MM.1S (cell line): ENCODE measurements around the gene TMCC1.

Experiments used
- DNase-seq: peaks from one replicate; pipeline ENCODE4 v3.0.0-alpha.2; 2015
- H2AFZ ChIP-seq: fragments of 300-600 bp; sonication (generic); 2 replicates; pipeline ENCODE4 v1.6.0; 2016; ENCODE audit warnings: antibody characterized with exemption, low read length
- H3F3A ChIP-seq: fragments of 300-600 bp; sonication (generic); 2 replicates; pipeline ENCODE4 v1.6.1; 2016; ENCODE audit warnings: mild to moderate bottlenecking, antibody characterized with exemption, low read length, moderate library complexity, mixed read lengths; ENCODE audit not compliant: insufficient read depth
- H3K27ac ChIP-seq: fragments of 300-600 bp; sonication (generic); 2 replicates; pipeline ENCODE4 v1.5.1; 2016; ENCODE audit warnings: mild to moderate bottlenecking, low read length
- H3K27me3 ChIP-seq: fragments of 300-600 bp; sonication (generic); replicated peaks from 2 replicates; pipeline ENCODE4 v1.6.0; 2016; ENCODE audit warnings: low read length; ENCODE audit not compliant: insufficient read depth
- H3K36me3 ChIP-seq: fragments of 300-600 bp; sonication (generic); replicated peaks from 2 replicates; pipeline ENCODE4 v1.6.1; 2016; ENCODE audit warnings: mild to moderate bottlenecking, low read length, mixed read lengths; ENCODE audit not compliant: insufficient read depth
- H3K4me1 ChIP-seq: fragments of 300-600 bp; sonication (generic); 2 replicates; pipeline ENCODE4 v1.6.1; 2016; ENCODE audit warnings: low read length, mixed read lengths
- H3K4me2 ChIP-seq: fragments of 300-600 bp; sonication (generic); 2 replicates; pipeline ENCODE4 v1.6.0; 2016; ENCODE audit warnings: low read depth, low read length
- H3K4me3 ChIP-seq: fragments of 300-600 bp; sonication (generic); 2 replicates; pipeline ENCODE4 v1.5.1; 2016; ENCODE audit warnings: low read length, mixed read lengths
- H3K79me2 ChIP-seq: fragments of 300-600 bp; sonication (generic); 2 replicates; pipeline ENCODE4 v1.6.1; 2016; ENCODE audit warnings: mixed run types, low read length, mixed read lengths
- H3K9ac ChIP-seq: fragments of 300-600 bp; sonication (generic); 2 replicates; pipeline ENCODE4 v1.6.1; 2016; ENCODE audit warnings: low read length, mixed read lengths
- H3K9me2 ChIP-seq: fragments of 300-600 bp; sonication (generic); replicated peaks from 2 replicates; pipeline ENCODE4 v1.6.1; 2016; ENCODE audit warnings: mild to moderate bottlenecking, low read length, mixed read lengths; ENCODE audit not compliant: insufficient read depth
- H3K9me3 ChIP-seq: fragments of 300-600 bp; sonication (generic); replicated peaks from 2 replicates; pipeline ENCODE4 v1.6.1; 2016; ENCODE audit warnings: mild to moderate bottlenecking, low read length, mixed read lengths; ENCODE audit not compliant: insufficient read depth
- H4K20me1 ChIP-seq: fragments of 300-600 bp; sonication (generic); 2 replicates; pipeline ENCODE4 v1.6.1; 2016; ENCODE audit warnings: mild to moderate bottlenecking, low read length, moderate library complexity, mixed read lengths; ENCODE audit not compliant: insufficient read depth
- EZH2 ChIP-seq: fragments of 300-600 bp; sonication (generic); optimal IDR thresholded peaks from 2 replicates; pipeline ENCODE3; 2017; ENCODE audit warnings: low read depth, mild to moderate bottlenecking, antibody characterized with exemption, low read length, mixed read lengths
- EZH2phosphoT487 ChIP-seq: fragments of 300-600 bp; sonication (generic); IDR thresholded peaks from 2 replicates; pipeline ENCODE4 v1.6.1; 2018; ENCODE audit warnings: antibody characterized with exemption, low read length
- TF ChIP-seq, protein P1 (sequence below): fragments of 300-600 bp; sonication (generic); IDR thresholded peaks from 2 replicates; pipeline ENCODE4 v1.5.1; 2016; ENCODE audit warnings: antibody characterized with exemption, low read length, mixed read lengths

Gene TMCC1

DNA sequence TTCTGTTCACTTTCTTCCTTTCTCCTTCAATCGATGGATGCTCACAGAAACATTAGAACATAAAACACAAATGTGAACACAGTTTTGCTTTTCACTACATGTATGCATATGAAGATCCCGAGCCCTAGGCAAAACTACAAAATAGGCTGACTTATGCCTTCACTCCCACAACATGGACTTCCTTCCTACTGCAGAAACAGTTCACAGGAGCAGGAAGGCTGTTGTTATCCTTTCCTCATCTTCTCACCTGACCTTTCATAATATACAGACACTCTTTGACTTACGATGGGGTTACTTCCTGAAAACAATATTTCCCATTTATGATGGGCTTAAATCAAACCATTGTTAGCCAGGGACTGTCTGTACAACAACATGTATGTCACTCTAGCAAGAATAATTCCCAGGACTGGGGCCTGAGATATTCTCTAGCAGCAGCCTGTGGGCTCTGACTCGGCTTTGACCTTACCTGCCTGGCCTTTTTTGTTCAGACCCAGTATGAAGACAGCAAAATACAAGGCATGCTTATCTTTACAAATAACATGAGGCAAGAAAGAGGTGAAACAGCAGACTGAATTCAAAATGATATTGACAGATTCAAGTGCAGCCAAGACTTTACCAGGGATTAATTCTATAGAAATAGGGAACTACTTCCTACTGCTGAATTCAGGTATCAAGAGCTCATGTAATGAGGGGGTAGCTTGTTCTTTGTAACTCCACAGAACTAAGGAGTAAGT is 235.2 kb downstream of the TMCC1 start:
- Histone ChIP-seq H3K4me1 (no peaks in the 10 kb centered on the region), H2AFZ (no peak overlapping the region), H3K9me3 (no peaks in the 10 kb centered on the region), H3K27me3 (no peaks in the 10 kb centered on the region), H3K79me2 (no peaks in the 10 kb centered on the region), H3F3A (no peaks in the 10 kb centered on the region), H3K9ac (no peak overlapping the region), H3K9me2 (no peaks in the 10 kb centered on the region), H3K4me2 (no peak overlapping the region), H3K36me3 (no peaks in the 10 kb centered on the region), H3K27ac (no peak overlapping the region), H4K20me1 (no peaks in the 10 kb centered on the region), H3K4me3 (no peak overlapping the region)
- TF ChIP-seq EZH2phosphoT487 (no peak), EZH2 (no peak)
- TF ChIP-seq, protein P1, sequence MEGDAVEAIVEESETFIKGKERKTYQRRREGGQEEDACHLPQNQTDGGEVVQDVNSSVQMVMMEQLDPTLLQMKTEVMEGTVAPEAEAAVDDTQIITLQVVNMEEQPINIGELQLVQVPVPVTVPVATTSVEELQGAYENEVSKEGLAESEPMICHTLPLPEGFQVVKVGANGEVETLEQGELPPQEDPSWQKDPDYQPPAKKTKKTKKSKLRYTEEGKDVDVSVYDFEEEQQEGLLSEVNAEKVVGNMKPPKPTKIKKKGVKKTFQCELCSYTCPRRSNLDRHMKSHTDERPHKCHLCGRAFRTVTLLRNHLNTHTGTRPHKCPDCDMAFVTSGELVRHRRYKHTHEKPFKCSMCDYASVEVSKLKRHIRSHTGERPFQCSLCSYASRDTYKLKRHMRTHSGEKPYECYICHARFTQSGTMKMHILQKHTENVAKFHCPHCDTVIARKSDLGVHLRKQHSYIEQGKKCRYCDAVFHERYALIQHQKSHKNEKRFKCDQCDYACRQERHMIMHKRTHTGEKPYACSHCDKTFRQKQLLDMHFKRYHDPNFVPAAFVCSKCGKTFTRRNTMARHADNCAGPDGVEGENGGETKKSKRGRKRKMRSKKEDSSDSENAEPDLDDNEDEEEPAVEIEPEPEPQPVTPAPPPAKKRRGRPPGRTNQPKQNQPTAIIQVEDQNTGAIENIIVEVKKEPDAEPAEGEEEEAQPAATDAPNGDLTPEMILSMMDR = no peak
- no peak for DNase-seq

DNA sequence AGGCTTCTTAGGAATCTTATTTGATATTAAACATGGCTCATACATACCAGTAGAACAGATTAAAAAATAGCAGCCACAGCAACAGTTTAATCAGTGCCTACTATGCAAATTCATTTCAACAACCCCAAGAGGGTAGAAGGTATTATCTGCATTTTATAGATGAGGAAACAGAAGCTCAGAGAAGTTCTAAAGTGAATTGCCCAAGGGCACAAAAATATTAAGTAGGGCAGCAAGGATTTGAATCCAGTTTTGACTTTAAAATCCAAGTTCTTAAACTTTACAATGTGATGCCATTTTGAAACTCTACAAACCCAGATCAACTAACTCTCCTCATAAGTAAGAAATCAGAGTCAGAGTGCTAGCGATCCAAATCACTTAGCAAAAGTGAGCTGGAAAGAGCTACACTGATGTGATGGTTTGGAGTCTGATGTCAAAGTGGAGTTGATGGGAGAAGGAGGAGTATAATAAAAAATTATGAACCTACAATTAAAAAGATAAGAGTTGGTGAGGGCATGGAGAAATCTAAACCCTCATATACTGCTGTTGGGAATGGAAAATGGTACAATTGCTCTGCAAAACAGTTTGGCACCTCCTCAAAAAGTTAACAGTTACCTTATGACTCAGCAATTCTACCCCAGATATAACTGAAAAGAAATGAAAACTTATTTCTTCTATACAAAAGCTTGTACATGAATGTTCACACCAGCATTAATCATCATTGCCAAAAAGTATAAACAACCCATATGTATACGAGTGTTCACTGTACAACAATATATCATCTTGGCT is 236.1 kb downstream of the TMCC1 start:
- H3K9me3 ChIP-seq = no peaks in the 10 kb centered on the region
- no peak overlapping the region for H3K9ac ChIP-seq
- no peaks in the 10 kb centered on the region for H3K36me3 ChIP-seq
- H4K20me1 ChIP-seq = no peaks in the 10 kb centered on the region
- no peak overlapping the region for H3K4me3 ChIP-seq
- TF ChIP-seq EZH2 = no peak
- H3K4me1 ChIP-seq = no peaks in the 10 kb centered on the region
- no peaks in the 10 kb centered on the region for H3K9me2 ChIP-seq
- H3K27ac ChIP-seq = no peak overlapping the region
- no peak overlapping the region for H3K4me2 ChIP-seq
- no peak overlapping the region for H2AFZ ChIP-seq
- DNase-seq = no peak
- no peaks in the 10 kb centered on the region for H3K79me2 ChIP-seq
- no peaks in the 10 kb centered on the region for H3F3A ChIP-seq
- H3K27me3 ChIP-seq = no peaks in the 10 kb centered on the region

DNA sequence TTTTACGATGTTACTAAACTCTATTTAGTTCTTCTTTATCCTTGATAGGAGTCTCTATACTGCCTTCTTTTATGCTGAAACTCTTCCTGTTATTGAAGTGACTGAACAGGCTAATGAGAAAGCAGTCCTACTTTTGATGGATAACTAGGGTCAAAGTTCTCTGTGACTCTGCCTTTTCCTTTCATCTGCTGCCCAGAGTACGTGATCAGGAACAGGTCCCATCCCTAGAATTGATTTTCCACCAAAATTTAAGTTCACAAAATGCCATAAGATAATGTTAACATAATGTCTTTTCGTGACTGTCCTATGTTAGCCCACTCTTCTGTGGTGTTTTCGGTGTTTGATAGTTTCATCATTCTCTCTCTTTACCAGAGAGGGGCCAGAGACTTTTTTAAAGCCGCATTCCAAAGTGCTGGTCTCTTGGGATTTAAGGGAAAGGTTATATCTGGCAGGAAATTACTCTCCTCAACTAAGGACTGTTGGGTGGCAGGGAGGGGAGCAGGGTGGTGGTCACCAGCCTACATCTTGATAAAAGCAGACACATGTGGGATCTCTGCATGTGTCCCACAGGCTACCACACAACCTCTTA is 236.8 kb downstream of the TMCC1 start:
- TF ChIP-seq EZH2 (no peak), EZH2phosphoT487 (no peak)
- TF ChIP-seq, protein P1 = no peak
- DNase-seq = no peak
- no peak overlapping the region for H3K27ac ChIP-seq
- H3K9ac ChIP-seq = no peak overlapping the region
- no peaks in the 10 kb centered on the region for H3K27me3 ChIP-seq
- no peaks in the 10 kb centered on the region for H3F3A ChIP-seq
- H3K79me2 ChIP-seq = no peaks in the 10 kb centered on the region
- H3K4me1 ChIP-seq = no peaks in the 10 kb centered on the region
- H3K4me3 ChIP-seq = no peak overlapping the region
- no peaks in the 10 kb centered on the region for H4K20me1 ChIP-seq
- no peaks in the 10 kb centered on the region for H3K36me3 ChIP-seq
- H3K4me2 ChIP-seq = no peak overlapping the region
- H3K9me2 ChIP-seq = no peaks in the 10 kb centered on the region
- no peaks in the 10 kb centered on the region for H3K9me3 ChIP-seq
- no peak overlapping the region for H2AFZ ChIP-seq
